RPMI8226 (cell line): Measurements from ENCODE around the gene COX6A2.

Experiments
- DNase-seq: peaks from one replicate; pipeline ENCODE4 v3.0.0-alpha.2; 2015

Gene COX6A2

DNA sequence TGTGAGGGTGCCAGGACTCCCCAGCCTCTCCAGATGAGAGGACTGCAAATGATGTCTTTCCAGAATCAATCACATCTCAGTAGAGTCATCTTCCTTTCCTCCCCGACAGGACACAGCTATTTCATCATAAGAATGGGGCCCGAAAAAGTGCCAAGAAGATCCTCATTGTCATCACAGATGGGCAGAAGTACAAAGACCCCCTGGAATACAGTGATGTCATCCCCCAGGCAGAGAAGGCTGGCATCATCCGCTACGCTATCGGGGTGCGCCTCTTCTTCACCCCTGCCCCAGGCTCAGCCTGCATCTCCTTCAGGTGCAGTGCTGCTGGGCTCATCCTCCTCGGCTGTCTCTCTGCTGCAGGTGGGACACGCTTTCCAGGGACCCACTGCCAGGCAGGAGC lies 20.8 kb downstream of the COX6A2 start:
- no peak for DNase-seq

- peak; percentile 40 for DNase-seq
Observed at GRCh38 chr16:31404353-31405064, 23.7 kb downstream of the COX6A2 start.

DNA sequence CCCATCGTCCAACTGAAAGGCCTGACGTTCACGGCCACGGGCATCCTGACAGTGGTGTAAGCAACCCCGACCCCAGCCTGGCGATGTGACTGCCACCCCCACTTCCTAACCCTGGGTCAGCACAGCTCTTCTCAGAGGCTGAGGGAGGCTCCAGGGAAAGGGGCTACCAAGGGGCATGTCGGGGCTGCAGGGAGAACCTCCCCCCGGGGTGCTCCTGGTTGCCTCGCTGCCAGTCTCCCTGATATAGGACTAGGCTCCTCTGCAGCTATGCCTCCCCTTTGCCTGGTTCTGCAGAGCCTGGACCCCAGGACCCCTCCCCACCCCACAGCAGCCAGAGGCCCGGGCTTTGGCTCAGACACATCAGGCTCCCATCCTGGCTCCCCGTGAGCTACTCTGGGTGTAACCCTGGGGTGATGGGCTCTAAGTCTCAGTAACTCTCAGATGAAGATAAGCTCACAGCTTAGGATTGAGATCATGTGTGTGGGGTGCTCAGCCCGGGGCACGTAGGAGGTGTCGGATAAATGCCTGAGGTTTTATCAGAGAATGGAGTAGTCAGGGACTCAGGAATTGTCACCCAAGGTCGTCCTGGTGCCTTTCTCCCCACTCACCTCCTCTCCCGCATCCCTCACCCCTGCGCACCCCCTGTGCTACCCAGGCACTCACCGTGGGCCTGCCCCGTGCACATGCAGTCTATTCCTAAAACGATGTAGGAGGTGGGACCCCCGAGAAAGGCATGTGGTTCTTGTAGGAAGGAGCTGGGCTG lies 24.4 kb downstream of the COX6A2 start:
- no peak for DNase-seq

DNA sequence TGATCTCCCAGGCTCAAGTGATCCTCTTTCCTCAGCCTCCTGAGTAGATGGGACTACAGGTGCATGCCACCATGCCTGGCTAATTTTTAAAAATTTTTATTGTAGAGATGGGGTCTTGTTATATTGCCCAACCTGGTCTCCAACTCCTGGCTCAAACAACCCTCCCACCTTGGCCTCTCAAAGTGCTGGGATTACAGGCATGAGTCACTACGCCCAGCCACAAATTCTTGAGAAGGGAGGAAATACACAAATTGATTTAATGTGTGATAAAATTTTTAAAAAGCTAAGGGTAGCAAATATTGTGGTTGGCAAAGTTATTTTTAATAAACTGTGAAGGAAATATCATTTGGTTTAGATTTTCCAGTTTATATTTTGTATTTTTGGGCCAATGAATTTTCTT lies 25.5 kb downstream of the COX6A2 start:
- DNase-seq: no peak

DNA sequence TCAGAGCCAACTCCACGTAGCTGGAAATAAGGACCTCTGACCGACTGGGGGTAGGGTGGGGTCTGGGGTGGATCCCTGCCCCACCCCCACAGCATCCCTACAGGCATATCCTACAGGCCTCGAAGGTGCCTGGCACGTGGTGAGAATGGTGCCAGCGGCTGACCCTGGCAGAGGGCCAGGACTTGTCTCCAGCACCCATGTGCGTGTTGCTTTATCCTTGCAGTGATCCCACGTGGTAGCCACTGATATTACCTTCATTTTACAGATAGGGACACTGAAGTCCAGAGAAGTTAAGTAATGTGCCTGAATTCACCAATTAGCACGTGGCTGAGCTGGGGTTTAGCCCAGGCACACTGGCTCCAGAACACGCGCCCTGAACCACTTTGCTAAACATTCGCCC lies 26.7 kb downstream of the COX6A2 start:
- no peak for DNase-seq

- no peak for DNase-seq
Observed at GRCh38 chr16:31400191-31400590, 28.0 kb downstream of the COX6A2 start.

- no peak for DNase-seq
Observed at GRCh38 chr16:31397701-31398100, 30.5 kb downstream of the COX6A2 start.

DNA sequence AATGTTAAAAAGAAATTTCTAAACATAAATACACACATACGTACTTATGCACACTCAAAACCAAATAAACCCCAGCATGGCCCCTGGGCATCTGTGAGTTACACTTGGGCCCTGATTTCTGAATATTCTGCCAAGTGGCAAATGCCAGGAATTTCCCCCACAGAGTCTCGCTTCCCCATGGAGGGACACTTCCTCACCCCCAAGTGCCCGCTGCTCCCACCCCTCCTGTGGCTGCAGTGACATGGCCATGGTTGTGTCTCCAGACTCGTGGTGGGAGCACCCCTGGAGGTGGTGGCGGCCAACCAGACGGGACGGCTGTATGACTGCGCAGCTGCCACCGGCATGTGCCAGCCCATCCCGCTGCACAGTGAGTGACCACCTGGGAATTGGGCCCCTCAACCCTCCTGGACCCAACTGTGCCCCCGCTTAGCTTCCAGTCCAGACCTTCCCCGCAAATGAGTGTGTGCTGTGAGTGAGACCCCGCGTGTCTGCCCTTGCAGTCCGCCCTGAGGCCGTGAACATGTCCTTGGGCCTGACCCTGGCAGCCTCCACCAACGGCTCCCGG lies 31.0 kb downstream of the COX6A2 start:
- no peak for DNase-seq

DNA sequence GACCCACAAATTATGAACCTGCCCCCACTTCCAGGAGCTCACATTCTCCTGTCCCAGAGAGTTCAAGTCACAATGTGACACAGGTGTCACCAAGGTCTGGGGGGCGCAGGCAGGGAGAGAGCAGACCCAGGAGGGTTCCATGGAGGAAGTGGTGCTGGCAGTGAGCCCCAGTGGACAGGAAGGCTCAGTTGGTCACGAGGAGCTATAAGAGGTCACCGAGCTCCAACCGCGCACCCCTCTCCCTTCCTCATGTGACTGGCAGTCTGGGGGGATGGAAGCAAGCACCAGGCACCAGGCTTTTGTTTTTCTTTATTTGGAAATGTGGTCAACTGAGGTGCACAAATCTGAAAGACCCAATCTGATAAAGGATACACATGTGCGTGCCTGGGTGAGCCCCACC lies 32.5 kb downstream of the COX6A2 start:
- DNase-seq: peak; percentile 37

DNA sequence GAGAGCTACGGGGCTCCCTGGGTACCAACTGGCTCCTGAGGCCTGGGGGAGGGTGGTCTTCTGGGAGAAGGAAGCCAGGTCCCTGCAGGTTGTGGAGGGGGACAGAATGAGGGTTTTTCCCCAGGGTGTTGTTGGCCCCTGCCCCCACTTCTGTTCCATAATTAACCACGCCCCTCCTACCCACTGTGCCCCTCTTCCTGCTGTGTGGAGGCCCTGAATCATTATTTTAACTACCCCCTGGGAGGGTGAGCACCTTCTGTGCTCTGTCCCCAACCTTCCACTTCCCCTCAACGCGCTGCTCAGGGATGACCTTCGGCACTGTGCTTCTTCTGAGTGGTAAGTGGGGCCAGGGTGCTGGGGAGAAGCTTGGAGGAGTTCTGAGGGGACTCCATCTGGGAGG lies 35.1 kb downstream of the COX6A2 start, which contains the start of gene ITGAD:
ITGAD (plus strand) TSS at position 280 of the 400 bp plus-strand sequence; CDS start at position 306, 26 bp downstream.
- DNase-seq: no peak

- DNase-seq: peak; percentile 36
Observed at GRCh38 chr16:31390504-31391041, 37.6 kb downstream of the COX6A2 start.

- DNase-seq: no peak
Observed at GRCh38 chr16:31388535-31388934, 39.6 kb downstream of the COX6A2 start.

GRCh38 chr16:31386157-31386984 lies 41.8 kb downstream of the COX6A2 start:
- DNase-seq: peak; percentile 93

GRCh38 chr16:31385680-31386079 lies 42.5 kb downstream of the COX6A2 start:
- peak; percentile 87 for DNase-seq

GRCh38 chr16:31382485-31383161 lies 45.5 kb downstream of the COX6A2 start:
- DNase-seq: peak; percentile 91

- DNase-seq: no peak
Observed at GRCh38 chr16:31380201-31380600, 48.0 kb downstream of the COX6A2 start.
